Measurements from ENCODE around the gene EPS8L3.
"Not testable (repeated sequence)": the region's sequence is repeated elsewhere in the genome, so short reads cannot be mapped to it uniquely, and the experiment has no call there.

The EPS8L3 gene

GRCh38 chr1:109711593-109712320, 52.0 kb downstream of the EPS8L3 start, which contains the start of gene GSTM5:
Gene GSTM5, plus strand, starts transcription at chr1:109712251. Its CDS starts 62 bp downstream, at chr1:109712313.
- peak; percentile 0 for DNase-seq (ENCODE audit: low spot score)

- peak; percentile 88 for DNase-seq (ENCODE audit: low spot score)
These were observed 53.9 kb downstream of the EPS8L3 start for GRCh38 chr1:109709822-109710221.

- not testable (repeated sequence) for DNase-seq (ENCODE audit: low spot score)
These were observed 54.8 kb downstream of the EPS8L3 start for GRCh38 chr1:109708949-109709348.

- no peak for DNase-seq (ENCODE audit: low spot score)
These were observed 58.3 kb downstream of the EPS8L3 start for GRCh38 chr1:109705411-109705810.

DNA sequence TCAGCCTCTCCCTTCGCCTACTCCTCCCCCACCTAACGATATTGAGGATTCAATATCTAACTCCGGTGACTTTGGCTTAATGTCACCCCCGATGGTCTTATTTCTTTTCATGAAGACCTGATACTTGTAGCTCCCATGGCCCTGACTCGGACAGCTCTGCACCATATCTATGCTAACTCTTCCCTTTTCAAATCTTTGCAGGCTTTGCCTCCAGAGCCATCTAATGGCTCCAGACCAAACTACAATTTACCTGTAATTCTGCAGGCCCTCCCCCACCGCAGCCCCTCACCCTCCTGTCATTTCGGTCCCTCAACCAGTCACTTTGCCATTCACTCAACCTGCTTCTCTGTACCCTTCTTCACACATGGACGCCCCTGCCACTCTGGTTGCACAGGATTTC, 59.5 kb downstream of the EPS8L3 start:
- DNase-seq (ENCODE audit: low spot score) = peak; percentile 14

- DNase-seq (ENCODE audit: low spot score) = not testable (repeated sequence)
These were observed 60.8 kb downstream of the EPS8L3 start for GRCh38 chr1:109702940-109703339.
